ENCODE measurements around the gene CPE. TPM values are rescaled to one million over a fixed set of nuclear protein-coding genes. Genes with fewer than 3 reads are reported as not detected.

CPE gene
- total and polyA plus RNA-seq, 8 donors, result 22.9 to 547 (median 104) TPM

DNA sequence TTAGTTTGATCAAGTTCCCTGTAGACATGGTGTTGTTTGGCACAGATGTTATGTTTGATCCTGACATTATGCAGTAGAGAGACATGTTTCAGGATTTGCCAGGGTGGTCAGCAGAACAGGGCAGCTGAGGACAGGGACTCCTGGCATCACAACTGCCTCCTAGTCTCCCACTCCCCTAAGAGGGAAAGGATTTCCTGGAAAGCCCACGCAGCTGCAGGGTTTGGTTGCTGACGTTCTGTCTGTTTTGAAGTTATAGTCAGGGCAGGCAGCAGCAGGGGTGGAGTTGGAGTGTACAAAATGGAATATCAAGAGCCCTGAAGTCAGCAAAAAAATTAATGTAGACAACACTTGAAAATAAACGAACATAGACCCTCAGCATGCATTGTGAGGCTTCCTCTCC is 125.4 kb downstream of the CPE start:
- peaks cover 0 to 3% (median 0%) of the 10 kb centered on the region in 3 donors for H3K4me1 ChIP-seq
- H3K36me3 ChIP-seq, result no peaks in the 10 kb centered on the region
- H3K4me3 ChIP-seq, result no peak overlapping the region
- intact Hi-C loops (cut with DNase I), result no loop called here
- TF ChIP-seq, protein P1, sequence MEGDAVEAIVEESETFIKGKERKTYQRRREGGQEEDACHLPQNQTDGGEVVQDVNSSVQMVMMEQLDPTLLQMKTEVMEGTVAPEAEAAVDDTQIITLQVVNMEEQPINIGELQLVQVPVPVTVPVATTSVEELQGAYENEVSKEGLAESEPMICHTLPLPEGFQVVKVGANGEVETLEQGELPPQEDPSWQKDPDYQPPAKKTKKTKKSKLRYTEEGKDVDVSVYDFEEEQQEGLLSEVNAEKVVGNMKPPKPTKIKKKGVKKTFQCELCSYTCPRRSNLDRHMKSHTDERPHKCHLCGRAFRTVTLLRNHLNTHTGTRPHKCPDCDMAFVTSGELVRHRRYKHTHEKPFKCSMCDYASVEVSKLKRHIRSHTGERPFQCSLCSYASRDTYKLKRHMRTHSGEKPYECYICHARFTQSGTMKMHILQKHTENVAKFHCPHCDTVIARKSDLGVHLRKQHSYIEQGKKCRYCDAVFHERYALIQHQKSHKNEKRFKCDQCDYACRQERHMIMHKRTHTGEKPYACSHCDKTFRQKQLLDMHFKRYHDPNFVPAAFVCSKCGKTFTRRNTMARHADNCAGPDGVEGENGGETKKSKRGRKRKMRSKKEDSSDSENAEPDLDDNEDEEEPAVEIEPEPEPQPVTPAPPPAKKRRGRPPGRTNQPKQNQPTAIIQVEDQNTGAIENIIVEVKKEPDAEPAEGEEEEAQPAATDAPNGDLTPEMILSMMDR (IDR thresholded peaks at IDR 0.05), result no peak
- WGBS, 2 donors, result 65 to 75% methylated on average over 3 of the region's 3 CpGs
- FAIRE-seq (no peak), DNase-seq (no peak), ATAC-seq (no peak)
- no peak overlapping the region for H3K27ac ChIP-seq
- H3K9me3 ChIP-seq, result no peaks in the 10 kb centered on the region
- H3K27me3 ChIP-seq, result no peaks in the 10 kb centered on the region

DNA sequence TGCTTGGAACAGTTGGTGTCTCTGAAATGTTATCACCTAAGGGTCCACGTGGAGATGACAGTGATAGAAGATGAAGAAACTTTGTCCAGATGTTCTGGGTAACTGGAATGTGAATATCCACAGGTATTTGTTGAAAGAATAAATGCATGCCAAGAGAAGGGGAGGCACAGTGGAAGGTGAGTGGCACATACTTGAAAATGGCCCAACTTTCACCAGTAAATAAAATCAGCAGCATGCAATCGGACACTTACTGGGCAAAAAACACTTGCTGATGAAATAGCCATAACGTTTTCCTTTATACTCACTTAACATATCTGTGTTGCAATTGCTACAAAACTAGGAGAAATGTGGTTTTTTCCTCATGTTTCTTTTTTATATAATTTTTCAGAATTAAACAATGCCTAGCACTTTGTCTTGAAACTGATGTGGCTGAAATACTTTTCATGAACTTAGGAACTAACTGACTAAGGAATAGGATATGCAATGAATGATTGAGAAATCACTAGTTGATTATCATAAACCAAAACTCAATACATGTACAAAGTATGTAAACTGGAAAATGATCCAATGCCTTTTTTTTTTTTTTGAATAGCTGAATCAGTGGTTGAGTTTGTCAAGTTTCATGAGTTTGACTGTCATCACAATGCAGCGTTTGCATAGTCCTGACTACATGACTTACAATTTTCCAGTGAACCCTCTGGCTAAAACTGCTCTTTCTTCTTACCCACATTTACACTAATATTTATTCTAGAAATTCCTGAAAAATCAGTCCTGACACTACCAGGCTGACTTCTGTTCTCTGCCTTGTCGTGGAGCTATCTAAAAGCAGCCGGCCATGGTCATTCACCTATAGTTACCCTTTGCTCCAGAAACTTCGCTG is 127.4 kb downstream of the CPE start:
- peak in 3 of 4 donors; percentile 38 to 68 (median 55) for ATAC-seq
- no peak for FAIRE-seq
- H3K27me3 ChIP-seq, result no peaks in the 10 kb centered on the region
- no peaks in the 10 kb centered on the region for H3K36me3 ChIP-seq
- DNase-seq, result no peak
- no peaks in the 10 kb centered on the region for H3K9me3 ChIP-seq
- H3K4me3 ChIP-seq, result no peak overlapping the region
- intact Hi-C loops (cut with DNase I), result no loop called here
- 35 to 40% methylated on average over 7 of the region's 7 CpGs for WGBS, 2 donors
- no peak overlapping the region for H3K27ac ChIP-seq
- TF ChIP-seq, protein P1 (IDR thresholded peaks at IDR 0.05), result no peak
- peaks cover 0 to 3% (median 0%) of the 10 kb centered on the region in 3 donors for H3K4me1 ChIP-seq

DNA sequence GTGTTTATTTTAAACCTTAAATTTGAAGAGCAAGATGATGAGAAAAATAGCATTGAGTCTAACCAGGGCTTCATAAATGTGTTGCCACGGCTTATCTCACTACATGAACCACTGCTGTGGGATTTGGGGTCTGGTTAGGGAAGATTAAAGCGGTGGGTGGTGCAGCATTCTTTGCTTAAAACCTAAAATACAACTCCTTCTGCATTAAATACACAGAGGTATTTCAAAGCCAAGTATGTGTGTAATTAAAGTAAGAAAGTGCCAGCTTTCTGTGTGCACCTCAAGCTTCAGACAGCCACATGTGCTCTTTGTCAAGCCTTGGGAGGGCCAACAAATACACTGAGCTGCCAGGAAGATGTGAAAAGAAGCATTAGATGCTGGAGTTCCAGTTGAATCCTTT is 128.0 kb downstream of the CPE start:
- no peak overlapping the region for H3K27ac ChIP-seq
- H3K9me3 ChIP-seq, result no peaks in the 10 kb centered on the region
- H3K27me3 ChIP-seq, result no peaks in the 10 kb centered on the region
- no peaks in the 10 kb centered on the region for H3K36me3 ChIP-seq
- WGBS, 2 donors, result 91 to 92% methylated on average over 2 of the region's 2 CpGs
- peaks cover 0 to 3% (median 0%) of the 10 kb centered on the region in 3 donors for H3K4me1 ChIP-seq
- H3K4me3 ChIP-seq, result no peak overlapping the region
- intact Hi-C loops (cut with DNase I), result no loop called here
- no peak for DNase-seq
- TF ChIP-seq, protein P1 (IDR thresholded peaks at IDR 0.05), result no peak
- no peak for ATAC-seq
- FAIRE-seq, result no peak

DNA sequence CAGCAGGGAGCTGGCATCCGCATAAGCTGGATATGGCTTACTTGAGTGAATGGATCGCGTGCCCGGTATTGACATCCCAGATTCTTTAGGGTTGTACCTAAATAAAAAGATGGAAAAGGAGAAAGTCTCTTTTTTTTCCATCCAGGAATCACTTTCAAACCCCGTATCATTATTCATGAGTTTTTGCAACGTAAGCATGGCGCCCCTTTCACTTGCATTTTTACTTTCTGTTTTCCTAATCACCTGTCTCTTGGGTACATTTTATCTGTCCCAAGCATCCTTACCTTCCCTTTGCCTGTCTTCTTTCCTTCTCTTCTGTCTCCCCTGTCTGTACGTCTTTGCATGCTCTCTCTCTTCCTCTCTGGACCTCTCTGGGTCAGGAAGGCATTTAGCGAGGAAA is 128.6 kb downstream of the CPE start:
- DNase-seq, result no peak
- intact Hi-C loops (cut with DNase I), result no loop called here
- Histone ChIP-seq H3K4me3 (no peak overlapping the region), H3K4me1 (peaks cover 0 to 3% (median 0%) of the 10 kb centered on the region in 3 donors), H3K9me3 (no peaks in the 10 kb centered on the region), H3K27me3 (no peaks in the 10 kb centered on the region), H3K27ac (no peak overlapping the region), H3K36me3 (no peaks in the 10 kb centered on the region)
- FAIRE-seq, result no peak
- no peak for ATAC-seq
- 88 to 91% methylated on average over 9 of the region's 9 CpGs for WGBS, 2 donors
- TF ChIP-seq, protein P1 (IDR thresholded peaks at IDR 0.05), result no peak

Data from pancreas (tissue), 10 donors.